Activated T-cell treated with anti-CD3 and anti-CD28 coated beads, Interleukin-2, amount 50 U/mL, for 24 hours (primary cell): ENCODE measurements around the gene TARBP2.
A peak's percentile ranks its signal among the peaks of the same experiment; 100 is the strongest.

Source experiments
- DNase-seq: peaks from one replicate; pipeline ENCODE4 v3.0.0-alpha.2; 2020
- H3K27ac Mint-ChIP-seq: 2 replicates; pipeline ENCODE4 v1.8.0; 2020; ENCODE audit warnings: mild to moderate bottlenecking, mixed read lengths
- H3K27me3 Mint-ChIP-seq: 2 replicates; pipeline ENCODE4 v1.8.0; 2020; ENCODE audit warnings: mixed read lengths
- H3K36me3 Mint-ChIP-seq: 2 replicates; pipeline ENCODE4 v1.8.0; 2020; ENCODE audit warnings: low read depth, mixed read lengths
- H3K4me1 Mint-ChIP-seq: 2 replicates; pipeline ENCODE4 v1.8.0; 2020; ENCODE audit warnings: low read depth, mixed read lengths
- H3K4me3 Mint-ChIP-seq: 2 replicates; pipeline ENCODE4 v1.8.0; 2020; ENCODE audit warnings: mild to moderate bottlenecking, moderate library complexity, mixed read lengths
- H3K9me3 Mint-ChIP-seq: 2 replicates; pipeline ENCODE4 v1.8.0; 2020; ENCODE audit warnings: mixed read lengths

TARBP2 gene

DNA sequence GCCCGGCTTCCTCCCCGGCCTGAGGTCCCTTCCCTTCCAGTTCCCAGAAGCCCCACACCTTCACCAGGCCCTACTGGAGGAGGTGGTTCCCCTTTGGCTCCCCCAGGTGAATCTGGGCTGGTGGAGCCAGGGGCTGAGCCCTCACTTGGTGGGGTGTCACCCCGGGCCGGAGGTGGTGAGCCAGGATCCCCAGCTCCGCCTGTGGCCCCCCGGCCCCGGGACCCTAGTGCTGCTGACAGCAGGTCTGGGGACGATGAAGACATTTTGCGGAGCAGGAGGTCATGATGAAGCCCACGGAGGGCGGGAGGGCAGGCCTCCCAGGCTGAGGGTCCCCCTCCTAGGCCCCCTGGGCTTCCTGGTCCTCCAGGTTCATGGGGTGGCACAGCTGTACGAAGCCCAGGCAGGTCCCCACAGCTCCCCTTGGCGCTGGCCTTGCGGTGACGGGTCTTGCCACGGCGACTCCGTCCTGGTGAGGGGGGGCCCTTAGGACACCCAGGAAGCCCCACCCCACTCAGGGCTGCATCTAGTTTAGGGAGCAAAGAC lies 18.4 kb upstream of the TARBP2 start:
- H3K27me3 Mint-ChIP-seq, result no peaks in the 10 kb centered on the region
- H3K4me3 Mint-ChIP-seq, result no peak overlapping the region
- peak; percentile 49 for DNase-seq
- peak overlapping the region; percentile 69 for H3K27ac Mint-ChIP-seq
- H3K9me3 Mint-ChIP-seq, result no peaks in the 10 kb centered on the region
- H3K4me1 Mint-ChIP-seq, result peaks cover 22% of the 10 kb centered on the region
- H3K36me3 Mint-ChIP-seq, result peaks cover 91% of the 10 kb centered on the region

- Mint-ChIP-seq H3K27ac (peak overlapping the region; percentile 69), H3K4me1 (peaks cover 19% of the 10 kb centered on the region)
Measured at GRCh38 chr12:53483225-53483978, 17.7 kb upstream of the TARBP2 start.

GRCh38 chr12:53483979-53484377 lies 17.1 kb upstream of the TARBP2 start:
- Mint-ChIP-seq H3K27me3 (no peaks in the 10 kb centered on the region), H3K9me3 (no peaks in the 10 kb centered on the region), H3K4me3 (no peak overlapping the region), H3K27ac (peak overlapping the region; percentile 69), H3K4me1 (peaks cover 16% of the 10 kb centered on the region), H3K36me3 (peaks cover 85% of the 10 kb centered on the region)
- no peak for DNase-seq

More at GRCh38 chr12:53483225-53483978, 17.7 kb upstream of the TARBP2 start:
- H3K27me3 Mint-ChIP-seq, result no peaks in the 10 kb centered on the region
- H3K9me3 Mint-ChIP-seq, result no peaks in the 10 kb centered on the region
- peak; percentile 49 for DNase-seq
- no peak overlapping the region for H3K4me3 Mint-ChIP-seq
- H3K36me3 Mint-ChIP-seq, result peaks cover 90% of the 10 kb centered on the region

DNA sequence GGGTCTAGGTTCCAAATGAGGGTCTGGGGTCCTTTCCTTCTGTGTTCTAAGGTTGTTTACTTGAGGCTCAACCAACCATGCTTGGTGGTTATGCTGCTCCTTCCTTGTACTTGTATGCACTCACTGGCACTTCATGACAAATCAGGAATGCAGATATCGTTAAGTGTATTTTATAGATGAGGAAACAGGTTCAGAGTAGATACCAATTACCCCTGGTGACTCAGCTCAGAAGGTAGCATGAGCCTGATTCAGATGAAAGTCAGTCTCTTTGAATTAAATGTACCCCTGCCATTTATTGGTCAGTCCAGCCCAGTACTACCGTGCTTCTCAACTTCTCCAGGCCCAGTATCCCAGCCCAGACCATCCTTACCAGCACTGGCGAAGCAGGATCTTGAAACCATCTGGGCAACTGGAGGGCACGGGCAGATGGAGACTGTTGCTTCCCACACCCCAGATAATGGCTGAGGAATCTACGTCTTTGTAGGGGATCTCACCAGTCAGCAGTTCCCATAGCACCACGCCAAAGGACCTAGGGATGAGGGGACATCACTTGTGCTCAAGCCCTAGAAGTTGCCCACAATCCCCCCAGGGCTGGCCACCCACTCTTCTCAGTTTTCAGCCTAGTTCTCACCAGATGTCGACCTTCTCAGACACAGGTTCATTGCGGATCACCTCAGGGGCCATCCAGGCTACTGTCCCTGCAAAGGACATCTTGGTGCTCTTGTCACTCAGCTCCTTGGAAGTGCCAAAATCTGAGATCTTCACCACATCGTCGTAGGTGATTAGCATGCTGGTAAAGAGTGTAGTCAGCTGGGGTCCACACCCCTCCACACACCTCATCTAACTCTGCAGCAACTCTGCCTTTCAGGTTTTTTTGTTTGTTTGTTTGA lies 16.2 kb upstream of the TARBP2 start:
- H3K4me1 Mint-ChIP-seq, result peaks cover 12% of the 10 kb centered on the region
- peak; percentile 33 for DNase-seq
- peaks cover 78% of the 10 kb centered on the region for H3K36me3 Mint-ChIP-seq
- no peaks in the 10 kb centered on the region for H3K27me3 Mint-ChIP-seq
- H3K27ac Mint-ChIP-seq, result peak overlapping the region; percentile 84
- no peaks in the 10 kb centered on the region for H3K9me3 Mint-ChIP-seq
- no peak overlapping the region for H3K4me3 Mint-ChIP-seq

DNA sequence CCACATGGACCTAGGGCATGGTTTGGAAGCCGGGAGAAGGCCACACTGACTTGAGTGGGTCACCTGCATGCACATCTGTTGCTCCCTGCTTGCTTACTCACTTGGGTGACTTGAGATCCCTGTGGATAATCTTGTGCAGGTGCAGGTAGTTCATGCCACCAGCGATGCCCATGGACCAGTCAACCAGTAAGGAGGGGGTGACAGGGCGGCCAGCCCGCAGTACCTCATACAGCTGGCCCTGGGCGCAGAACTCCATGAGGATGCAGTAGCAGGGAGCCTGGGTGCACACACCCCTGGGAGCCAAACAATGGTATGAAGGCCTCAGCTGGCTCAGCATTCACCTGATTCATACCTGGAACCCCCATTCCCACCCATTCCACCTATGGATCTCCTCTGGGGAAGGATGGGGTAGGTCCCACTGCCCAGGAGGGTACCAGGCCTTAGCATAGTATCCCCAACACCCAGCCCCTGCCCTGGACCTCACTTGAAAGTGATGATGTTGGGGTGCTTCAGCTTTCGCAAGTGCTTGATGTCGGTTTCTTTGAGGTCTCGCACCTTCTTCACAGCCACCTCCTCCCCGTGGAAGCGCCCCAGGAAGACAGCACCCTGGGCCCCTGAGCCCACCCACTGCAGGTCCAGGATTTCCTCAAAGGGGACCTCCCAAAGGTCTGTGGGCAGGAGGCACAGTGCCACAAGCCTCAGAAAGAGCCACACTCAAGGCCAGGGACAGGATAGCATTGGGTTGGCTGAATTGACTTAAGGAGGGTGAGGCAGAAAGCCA lies 14.9 kb upstream of the TARBP2 start:
- H3K4me1 Mint-ChIP-seq, result peaks cover 12% of the 10 kb centered on the region
- H3K4me3 Mint-ChIP-seq, result no peak overlapping the region
- no peaks in the 10 kb centered on the region for H3K9me3 Mint-ChIP-seq
- peaks cover 69% of the 10 kb centered on the region for H3K36me3 Mint-ChIP-seq
- H3K27me3 Mint-ChIP-seq, result no peaks in the 10 kb centered on the region
- DNase-seq, result no peak
- peak overlapping the region; percentile 84 for H3K27ac Mint-ChIP-seq

DNA sequence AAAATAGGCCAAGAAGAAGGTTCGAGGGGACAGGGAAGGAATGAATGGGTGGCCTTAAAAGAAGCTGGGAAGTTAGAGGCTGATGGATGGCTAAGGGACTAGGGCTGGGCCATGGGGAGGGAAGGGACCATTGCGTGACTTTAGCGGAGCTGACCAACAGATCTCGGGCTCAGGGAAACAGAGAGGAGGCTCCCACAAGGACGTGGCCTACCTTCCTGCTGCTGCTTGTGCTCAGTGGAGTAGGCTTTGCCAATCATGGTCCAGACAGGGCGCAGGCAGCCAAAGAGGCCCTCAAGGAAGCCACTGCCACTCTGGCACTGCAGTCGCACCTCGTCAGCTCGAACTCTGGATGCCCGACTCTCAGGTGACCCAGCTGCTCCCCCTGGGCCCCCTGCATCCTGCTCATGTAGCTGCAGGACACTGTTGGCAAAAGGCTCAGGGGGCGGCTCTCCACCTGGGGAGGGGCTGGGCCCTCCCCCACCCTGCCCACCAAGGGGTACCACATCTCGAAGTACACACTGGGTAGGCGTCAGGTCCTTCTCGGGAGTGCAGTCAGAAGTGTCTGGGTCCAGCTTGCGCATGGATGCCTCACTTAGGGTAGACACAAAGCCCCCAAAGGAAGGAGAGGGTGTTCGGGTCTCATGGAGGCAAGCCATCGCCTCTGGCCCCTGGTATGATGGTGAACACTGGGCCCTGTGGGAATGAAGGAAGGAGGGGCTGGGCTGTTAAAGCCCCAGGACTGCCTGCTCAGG lies 14.2 kb upstream of the TARBP2 start:
- DNase-seq, result no peak
- peaks cover 10% of the 10 kb centered on the region for H3K4me1 Mint-ChIP-seq
- peak overlapping the region; percentile 69 for H3K27ac Mint-ChIP-seq
- peaks cover 62% of the 10 kb centered on the region for H3K36me3 Mint-ChIP-seq
- H3K4me3 Mint-ChIP-seq, result no peak overlapping the region
- H3K27me3 Mint-ChIP-seq, result no peaks in the 10 kb centered on the region
- H3K9me3 Mint-ChIP-seq, result no peaks in the 10 kb centered on the region

- Mint-ChIP-seq H3K27me3 (no peaks in the 10 kb centered on the region), H3K4me1 (peaks cover 27% of the 10 kb centered on the region), H3K27ac (peak overlapping the region; percentile 9), H3K4me3 (no peak overlapping the region), H3K36me3 (peaks cover 41% of the 10 kb centered on the region), H3K9me3 (no peaks in the 10 kb centered on the region)
- no peak for DNase-seq
Measured at GRCh38 chr12:53489242-53489864, 11.7 kb upstream of the TARBP2 start.

GRCh38 chr12:53492188-53492587 lies 8.9 kb upstream of the TARBP2 start:
- Mint-ChIP-seq H3K27me3 (no peaks in the 10 kb centered on the region), H3K4me3 (peak overlapping the region; percentile 82), H3K9me3 (no peaks in the 10 kb centered on the region), H3K36me3 (peaks cover 14% of the 10 kb centered on the region), H3K4me1 (peaks cover 25% of the 10 kb centered on the region), H3K27ac (peak overlapping the region; percentile 73)
- DNase-seq, result peak; percentile 28

GRCh38 chr12:53492830-53493609 lies 8.1 kb upstream of the TARBP2 start:
- DNase-seq, result peak; percentile 90
- Mint-ChIP-seq H3K9me3 (no peaks in the 10 kb centered on the region), H3K4me3 (peak overlapping the region; percentile 82), H3K36me3 (peaks cover 6% of the 10 kb centered on the region), H3K27me3 (no peaks in the 10 kb centered on the region), H3K4me1 (peaks cover 30% of the 10 kb centered on the region), H3K27ac (peak overlapping the region; percentile 89)

DNA sequence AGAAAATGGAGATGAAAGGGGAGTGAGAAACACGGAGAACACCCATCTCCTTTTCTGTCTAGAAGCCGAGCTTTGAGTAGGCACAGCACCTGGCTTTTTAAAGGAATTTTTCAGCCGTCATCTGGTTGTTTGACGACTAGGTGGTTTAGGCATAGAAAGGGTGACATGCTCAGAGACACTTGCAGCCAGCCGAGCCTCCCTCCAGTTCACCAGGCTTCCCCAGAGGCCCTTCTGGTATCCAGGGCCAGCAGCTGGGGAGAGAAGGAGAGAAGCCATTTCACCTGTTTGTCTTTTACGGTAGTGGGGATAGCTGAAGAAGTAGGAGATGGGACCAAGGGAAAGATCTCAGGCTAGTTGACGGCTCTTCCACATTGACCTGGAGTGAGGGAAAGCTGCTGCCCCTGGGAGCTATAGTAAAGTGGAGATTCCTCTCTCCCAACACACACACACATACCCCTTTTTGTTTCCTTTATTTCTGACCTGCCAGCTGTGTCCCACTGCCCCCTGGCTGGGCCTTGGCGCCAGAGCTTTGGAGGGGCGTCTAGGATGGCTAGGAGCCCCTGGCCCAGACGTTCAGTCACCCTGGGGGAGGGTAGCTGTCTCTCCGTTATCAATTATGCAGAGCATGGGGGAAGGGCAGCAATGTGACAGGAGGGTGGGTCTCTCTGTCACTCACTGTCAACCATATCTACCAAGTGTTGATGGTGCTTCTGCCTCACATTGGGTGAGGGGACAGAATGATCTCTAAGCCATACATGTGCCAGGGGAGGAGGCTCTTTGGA lies 7.3 kb upstream of the TARBP2 start:
- Mint-ChIP-seq H3K27me3 (no peaks in the 10 kb centered on the region), H3K9me3 (no peaks in the 10 kb centered on the region), H3K4me1 (peaks cover 38% of the 10 kb centered on the region), H3K27ac (peak overlapping the region; percentile 89), H3K4me3 (peak overlapping the region; percentile 82), H3K36me3 (peaks cover 3% of the 10 kb centered on the region)
- peak; percentile 27 for DNase-seq

DNA sequence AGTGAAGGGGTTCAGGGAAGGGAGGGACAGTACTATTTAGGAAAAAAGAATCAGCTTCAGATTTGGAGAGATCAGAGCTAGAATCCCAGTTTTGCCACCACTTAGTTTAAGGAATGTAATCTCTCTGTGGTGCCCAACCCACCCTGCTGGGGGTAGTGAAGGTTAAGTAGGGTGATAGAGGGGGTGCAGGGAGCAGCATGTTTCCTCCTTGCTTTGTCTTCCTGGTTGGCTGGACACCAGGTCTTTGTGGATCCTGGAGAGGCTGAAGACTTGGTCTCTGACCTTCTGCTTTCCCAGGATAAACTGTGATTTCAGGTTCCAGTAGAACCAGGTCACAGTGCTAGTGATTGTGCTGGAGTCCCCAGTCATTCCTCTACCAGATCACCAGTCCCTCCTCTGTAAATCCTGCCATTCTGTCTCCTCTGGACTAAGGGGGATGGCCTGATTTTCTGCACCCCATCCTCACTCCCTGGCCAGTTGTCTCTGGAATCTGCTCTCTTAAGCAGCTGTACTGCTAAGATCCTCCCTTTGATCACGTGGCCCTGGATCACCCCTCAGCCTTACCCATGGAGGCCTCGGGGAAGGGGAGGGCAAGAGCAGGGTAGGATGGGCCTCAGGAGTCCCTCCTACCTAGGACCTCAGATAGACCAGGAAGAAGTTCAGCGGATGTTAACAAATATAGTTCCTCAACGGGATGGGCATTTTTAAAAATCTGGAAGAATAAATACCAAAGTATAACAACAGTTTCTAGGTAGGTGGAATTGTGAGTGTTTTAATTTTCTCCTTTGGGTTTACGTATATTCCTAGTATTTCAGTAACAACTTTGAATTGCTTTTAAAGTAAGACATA lies 5.0 kb upstream of the TARBP2 start:
- peak; percentile 25 for DNase-seq
- Mint-ChIP-seq H3K4me3 (no peak overlapping the region), H3K27ac (no peak overlapping the region), H3K27me3 (no peaks in the 10 kb centered on the region), H3K4me1 (peaks cover 49% of the 10 kb centered on the region), H3K36me3 (peaks cover 3% of the 10 kb centered on the region), H3K9me3 (no peaks in the 10 kb centered on the region)

GRCh38 chr12:53496752-53497032 lies 4.4 kb upstream of the TARBP2 start:
- no peaks in the 10 kb centered on the region for H3K9me3 Mint-ChIP-seq
- peaks cover 8% of the 10 kb centered on the region for H3K36me3 Mint-ChIP-seq
- H3K4me3 Mint-ChIP-seq, result no peak overlapping the region
- H3K27me3 Mint-ChIP-seq, result no peaks in the 10 kb centered on the region
- no peak overlapping the region for H3K27ac Mint-ChIP-seq
- H3K4me1 Mint-ChIP-seq, result peaks cover 49% of the 10 kb centered on the region
- no peak for DNase-seq
